GM21515 (cell line): ENCODE results near the gene NLGN1.

Source experiments
- ATAC-seq: cut with Tn5 transposase; IDR thresholded peaks from one replicate; pipeline ENCODE4 v1.9.1; 2021; ENCODE audit not compliant: unreplicated experiment

NLGN1 gene

DNA sequence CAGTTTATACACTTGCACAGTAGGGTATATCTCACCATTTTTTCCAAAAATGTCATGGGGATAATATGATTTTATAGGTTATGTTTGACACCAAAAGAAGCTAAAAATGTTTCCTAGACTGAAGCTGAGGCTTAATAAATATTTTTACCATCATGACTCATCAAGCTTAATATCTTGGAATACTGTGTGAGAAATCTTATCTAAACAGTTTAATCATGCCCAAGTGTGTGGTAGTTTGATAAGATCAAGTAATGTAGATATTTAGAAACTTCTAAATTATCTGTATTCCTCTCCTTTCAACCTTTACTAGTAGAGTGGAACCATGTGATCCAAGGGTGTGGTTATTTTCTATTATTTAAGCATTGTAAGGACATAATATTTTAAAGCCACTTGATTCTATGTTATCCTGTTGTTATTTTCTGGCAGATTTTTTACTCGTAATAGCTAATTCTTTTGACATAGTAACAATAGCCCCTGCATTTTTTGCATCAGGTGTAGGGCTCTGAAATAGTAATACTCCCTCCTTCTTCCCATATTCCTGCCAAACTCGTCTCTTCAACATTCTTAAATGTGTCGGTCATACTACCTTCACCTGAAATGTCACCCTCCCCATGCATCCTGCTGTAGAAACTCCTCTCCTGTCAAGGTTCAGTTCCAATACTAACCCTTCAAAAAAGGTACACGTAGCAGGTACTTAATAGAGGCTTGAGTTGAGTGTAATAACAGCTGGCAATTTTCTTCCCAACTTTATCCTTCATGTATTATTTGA lies 729.6 kb downstream of the NLGN1 start:
- no peak for ATAC-seq

- ATAC-seq: no peak
Measured at GRCh38 chr3:174132006-174132405, 734.5 kb downstream of the NLGN1 start.

- ATAC-seq: no peak
Measured at GRCh38 chr3:174132421-174133042, 735.0 kb downstream of the NLGN1 start.

DNA sequence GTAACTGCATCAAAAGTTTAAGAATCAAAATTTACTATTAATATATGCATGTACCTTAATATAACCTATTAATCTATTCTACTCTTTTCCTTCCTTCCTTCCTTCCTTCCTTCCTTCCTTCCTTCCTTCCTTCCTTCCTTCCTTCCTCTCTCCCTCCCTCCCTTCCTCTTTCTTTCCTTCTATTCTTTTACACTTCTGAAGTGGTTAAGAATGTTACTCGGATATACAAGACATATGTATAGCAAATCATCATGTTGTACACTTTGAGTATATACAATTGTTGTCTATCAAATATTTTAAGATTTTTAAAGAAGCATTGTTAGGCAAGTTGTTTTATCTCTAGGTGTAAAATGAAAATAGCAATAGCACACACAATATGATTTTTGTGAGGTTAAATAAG lies 748.5 kb downstream of the NLGN1 start:
- ATAC-seq: no peak

- no peak for ATAC-seq
Measured at GRCh38 chr3:174147798-174148197, 750.3 kb downstream of the NLGN1 start.

- no peak for ATAC-seq
Measured at GRCh38 chr3:174153871-174154270, 756.3 kb downstream of the NLGN1 start.

- no peak for ATAC-seq
Measured at GRCh38 chr3:174156200-174156599, 758.7 kb downstream of the NLGN1 start.

DNA sequence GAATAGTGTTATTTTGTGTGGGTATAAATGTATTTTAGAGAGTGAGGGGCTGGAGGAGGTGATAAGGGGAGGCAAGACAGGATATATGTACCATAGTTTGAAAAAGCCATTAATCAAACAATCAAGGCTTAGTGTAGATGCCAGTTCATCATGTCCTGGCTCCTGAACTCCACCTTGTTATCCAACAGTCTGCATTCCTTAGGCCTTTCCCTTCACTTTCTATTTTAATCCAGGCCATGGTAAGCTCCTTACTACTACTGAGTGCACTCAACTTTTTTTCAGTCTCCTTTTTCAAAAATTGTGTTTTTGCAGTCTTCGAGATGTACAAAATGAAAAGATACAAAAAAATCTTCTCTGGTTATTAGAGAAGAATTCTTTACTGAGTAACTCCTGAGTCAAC lies 761.1 kb downstream of the NLGN1 start:
- ATAC-seq: no peak

- no peak for ATAC-seq
Measured at GRCh38 chr3:174159604-174160003, 762.1 kb downstream of the NLGN1 start.

- ATAC-seq: no peak
Measured at GRCh38 chr3:174162550-174162949, 765.0 kb downstream of the NLGN1 start.

- no peak for ATAC-seq
Measured at GRCh38 chr3:174168026-174168425, 770.5 kb downstream of the NLGN1 start.

DNA sequence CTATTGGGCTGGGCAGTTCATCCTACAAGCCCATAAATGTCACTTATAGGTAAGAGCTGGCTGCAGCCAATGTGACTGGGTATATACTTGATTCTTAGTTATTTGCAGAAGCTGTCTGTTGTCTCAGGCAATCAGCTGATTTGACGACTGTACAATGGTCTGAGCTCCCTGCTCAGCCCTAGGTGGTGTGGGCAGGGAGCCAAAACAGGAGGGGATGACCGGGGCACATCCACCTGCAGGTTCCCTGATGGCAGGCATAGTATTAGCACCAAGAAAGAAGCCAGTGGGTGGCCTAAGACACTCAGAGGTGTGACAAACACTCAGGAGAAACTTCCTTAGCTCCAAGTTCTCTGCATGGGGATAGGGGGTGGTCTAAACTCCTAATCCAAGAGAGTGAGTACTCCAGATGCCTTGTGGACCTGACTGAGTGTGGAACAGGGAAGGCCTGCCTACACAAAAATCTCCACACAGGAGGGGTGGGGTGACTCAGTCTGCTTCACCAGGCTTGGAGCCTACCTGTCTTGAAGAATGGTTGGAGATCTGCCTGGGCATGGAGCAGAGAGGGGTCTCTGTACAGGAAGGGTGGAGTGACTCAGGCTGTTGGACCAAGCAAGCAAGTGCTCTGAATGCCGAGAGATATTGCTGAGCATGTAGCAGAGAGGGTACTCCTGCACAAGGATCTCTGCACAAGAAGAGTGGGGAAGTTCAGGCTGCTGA lies 771.2 kb downstream of the NLGN1 start:
- ATAC-seq: no peak

- no peak for ATAC-seq
Measured at GRCh38 chr3:174169736-174170135, 772.2 kb downstream of the NLGN1 start.

- ATAC-seq: no peak
Measured at GRCh38 chr3:174170248-174170647, 772.7 kb downstream of the NLGN1 start.

GRCh38 chr3:174186377-174186989 lies 788.9 kb downstream of the NLGN1 start:
- ATAC-seq: no peak

GRCh38 chr3:174191380-174191779 lies 793.8 kb downstream of the NLGN1 start:
- no peak for ATAC-seq

DNA sequence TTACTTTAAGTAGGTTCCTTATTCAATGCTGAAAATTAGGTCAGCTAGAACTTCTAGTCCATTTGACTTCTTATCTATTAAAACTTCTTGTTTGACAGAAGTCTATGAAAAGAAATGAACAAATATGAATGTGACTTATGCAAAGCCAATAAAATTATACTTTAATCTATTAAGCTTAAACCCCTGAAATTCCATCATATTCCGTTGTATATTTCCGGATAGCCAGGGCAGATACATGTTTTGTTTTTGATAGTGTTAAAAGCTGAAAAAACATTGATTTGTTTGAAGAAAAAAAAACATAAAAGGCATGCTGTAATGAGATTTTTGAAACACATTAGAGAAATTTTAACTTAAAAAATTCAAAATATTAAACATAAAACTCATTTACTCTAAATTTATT lies 794.4 kb downstream of the NLGN1 start:
- no peak for ATAC-seq

DNA sequence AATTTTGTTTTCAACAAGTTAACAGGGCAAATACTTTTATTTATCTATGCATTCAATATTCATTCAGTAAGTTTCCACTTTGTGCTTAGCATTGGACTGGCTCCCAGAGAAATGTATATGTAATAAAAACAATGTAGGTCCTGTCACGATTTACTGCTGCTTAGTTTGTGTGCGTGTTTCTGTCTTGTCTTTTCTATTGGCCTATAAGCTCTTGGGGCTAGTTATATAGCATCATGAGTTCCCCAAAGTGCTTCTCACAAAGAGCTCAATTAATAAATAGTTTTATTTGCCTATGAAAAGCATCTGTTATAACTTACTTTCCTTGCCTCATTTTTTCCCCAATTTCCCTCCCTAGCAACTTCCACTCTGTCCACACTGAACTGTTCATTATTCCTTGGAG lies 794.9 kb downstream of the NLGN1 start:
- ATAC-seq: no peak

- ATAC-seq: no peak
Measured at GRCh38 chr3:174193604-174194003, 796.1 kb downstream of the NLGN1 start.

GRCh38 chr3:174197416-174197815 lies 799.9 kb downstream of the NLGN1 start:
- no peak for ATAC-seq

- no peak for ATAC-seq
Measured at GRCh38 chr3:174198199-174198598, 800.7 kb downstream of the NLGN1 start.

- ATAC-seq: no peak
Measured at GRCh38 chr3:174199696-174200095, 802.2 kb downstream of the NLGN1 start.
